NT2/D1 (cell line): ENCODE data around the gene WDR86.

Experiments
- DNase-seq: peaks from one replicate; pipeline ENCODE4 v3.0.0-alpha.2; 2011; ENCODE audit warnings: low read depth, low spot score
- H3K27me3 ChIP-seq: 2 replicates; pipeline ENCODE4 v1.6.0; 2011; ENCODE audit warnings: mild to moderate bottlenecking; ENCODE audit not compliant: insufficient read length, insufficient read depth
- H3K36me3 ChIP-seq: 2 replicates; pipeline ENCODE4 v1.6.1; 2011; ENCODE audit warnings: mild to moderate bottlenecking, low read length, mixed read lengths; ENCODE audit not compliant: insufficient read depth, insufficient read length
- H3K4me1 ChIP-seq: 2 replicates; pipeline ENCODE4 v1.5.1; 2011; ENCODE audit not compliant: insufficient read depth, insufficient read length
- H3K4me3 ChIP-seq: 2 replicates; pipeline ENCODE4 v1.5.1; 2011; ENCODE audit warnings: low read depth; ENCODE audit not compliant: insufficient read length
- H3K9ac ChIP-seq: 2 replicates; pipeline ENCODE4 v1.6.0; 2011; ENCODE audit warnings: low read depth; ENCODE audit not compliant: insufficient read length
- H3K9me3 ChIP-seq: 2 replicates; pipeline ENCODE4 v1.5.1; 2011; ENCODE audit warnings: mild to moderate bottlenecking, low read length; ENCODE audit not compliant: insufficient read depth
- SUZ12 ChIP-seq: IDR thresholded peaks from 2 replicates; pipeline ENCODE4 v1.6.1; 2011; ENCODE audit not compliant: insufficient read length, insufficient read depth; ENCODE audit errors: extremely low read depth
- YY1 ChIP-seq: IDR thresholded peaks from 2 replicates; pipeline ENCODE4 v1.6.1; 2011; ENCODE audit not compliant: insufficient read length, insufficient read depth
- ZNF274 ChIP-seq: IDR thresholded peaks from 2 replicates; pipeline ENCODE4 v1.6.1; 2011; ENCODE audit warnings: mild to moderate bottlenecking, low read depth, low read length

WDR86 gene

DNA sequence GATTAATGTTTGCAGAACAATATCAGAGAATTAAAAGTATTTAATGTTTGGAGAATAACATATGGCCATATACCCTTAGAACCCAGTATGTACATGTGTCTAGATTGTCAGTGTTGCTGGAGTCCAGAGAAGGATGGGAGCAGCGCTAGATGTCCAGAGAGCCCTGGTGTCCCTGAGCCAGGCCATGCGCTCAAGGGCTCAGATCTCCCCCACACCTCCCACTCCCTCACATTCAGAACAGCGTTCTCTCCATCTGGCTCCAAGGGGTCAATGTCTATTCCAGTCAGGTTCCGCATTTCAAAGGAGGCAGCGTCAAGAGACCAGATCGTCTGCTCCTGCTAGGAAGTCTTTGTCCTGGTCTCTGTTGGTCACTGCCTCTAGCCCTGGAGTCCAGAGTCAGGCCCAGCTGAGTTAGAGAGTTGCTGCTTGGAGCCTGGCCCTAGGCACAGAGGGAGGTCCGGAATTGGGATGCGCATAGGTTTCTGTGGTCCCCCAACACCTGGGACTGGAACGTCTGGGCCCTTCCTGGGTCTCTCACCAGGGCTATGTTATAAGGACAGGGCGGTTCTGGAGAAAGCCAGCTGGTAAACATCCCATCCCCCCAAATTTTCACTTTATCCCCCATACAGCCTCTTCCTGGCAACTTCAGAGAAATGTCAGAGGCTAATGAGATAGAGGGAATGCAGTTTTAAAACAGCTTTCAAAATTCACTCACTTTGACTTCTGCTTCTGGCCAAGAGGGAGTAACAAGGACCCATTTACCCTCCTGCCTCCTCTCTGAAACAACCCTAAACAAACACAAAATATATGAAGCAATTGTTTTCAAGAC is 6.5 kb upstream of the WDR86 start:
- H3K9ac ChIP-seq = peak overlapping the region; percentile 32
- H3K9me3 ChIP-seq = peaks cover 14% of the 10 kb centered on the region
- DNase-seq = no peak
- no peaks in the 10 kb centered on the region for H3K36me3 ChIP-seq
- peaks cover 4% of the 10 kb centered on the region for H3K27me3 ChIP-seq
- TF ChIP-seq SUZ12 (no peak), YY1 (no peak), ZNF274 (no peak)
- H3K4me1 ChIP-seq = peaks cover 6% of the 10 kb centered on the region
- H3K4me3 ChIP-seq = no peak overlapping the region

DNA sequence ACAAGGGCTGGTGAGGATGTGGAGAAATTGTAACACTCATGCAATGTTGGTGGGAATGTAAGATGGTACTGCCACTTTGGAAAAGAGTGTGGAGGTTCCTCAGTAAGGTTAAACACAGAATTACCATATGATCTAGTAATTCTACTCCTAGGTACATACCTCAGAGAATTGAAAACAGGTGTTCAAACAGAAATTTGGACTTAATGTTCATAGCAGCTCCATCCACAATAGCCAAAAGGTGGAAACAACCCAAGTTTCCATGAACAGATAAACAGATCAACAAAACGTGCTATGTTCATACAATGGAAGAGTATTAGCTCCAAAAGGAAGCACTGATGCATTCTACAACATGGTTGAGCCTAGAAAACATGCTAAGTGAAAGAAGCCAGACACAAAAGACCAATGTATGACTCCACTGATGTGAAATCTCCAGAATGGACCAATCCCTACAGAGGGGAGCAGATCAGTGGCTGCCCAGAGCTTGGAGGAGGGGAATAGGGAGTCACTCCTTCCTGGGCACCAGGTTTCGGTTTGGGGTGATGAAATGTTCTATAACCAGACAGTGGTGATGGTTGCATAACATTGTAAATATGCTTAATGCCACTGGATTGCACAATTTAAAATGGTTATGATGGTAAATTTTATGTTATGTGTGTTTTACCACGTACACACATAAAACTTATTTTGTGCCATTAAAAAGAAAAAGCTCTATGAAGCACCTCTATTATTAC is 5.7 kb upstream of the WDR86 start:
- DNase-seq = no peak
- no peak overlapping the region for H3K4me3 ChIP-seq
- no peak for TF ChIP-seq ZNF274
- no peak for TF ChIP-seq SUZ12
- no peak for TF ChIP-seq YY1
- no peaks in the 10 kb centered on the region for H3K36me3 ChIP-seq
- H3K9ac ChIP-seq = no peak overlapping the region
- peaks cover 11% of the 10 kb centered on the region for H3K9me3 ChIP-seq
- peaks cover 7% of the 10 kb centered on the region for H3K4me1 ChIP-seq
- peaks cover 4% of the 10 kb centered on the region for H3K27me3 ChIP-seq

DNA sequence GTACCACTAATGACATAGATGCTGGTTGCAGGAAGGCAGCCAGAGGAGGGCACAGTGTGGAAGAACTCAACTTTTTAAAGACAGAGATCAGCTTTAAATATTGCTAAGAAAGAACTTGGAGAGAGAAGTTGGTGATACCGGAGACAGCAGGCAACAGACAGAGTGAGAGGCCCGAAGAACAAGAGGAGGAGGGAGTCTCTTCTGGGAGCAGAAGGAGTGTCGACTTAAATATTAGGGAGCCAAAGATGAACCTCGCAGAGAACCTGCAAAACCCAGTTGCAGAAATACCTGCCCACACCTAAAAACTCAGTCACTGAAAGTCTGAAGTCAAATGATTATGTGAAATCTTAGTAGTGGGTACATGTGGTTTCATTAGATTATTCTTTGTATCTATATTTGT is 3.4 kb upstream of the WDR86 start:
- peaks cover 7% of the 10 kb centered on the region for H3K4me1 ChIP-seq
- H3K36me3 ChIP-seq = no peaks in the 10 kb centered on the region
- peaks cover 4% of the 10 kb centered on the region for H3K27me3 ChIP-seq
- no peaks in the 10 kb centered on the region for H3K9me3 ChIP-seq
- H3K9ac ChIP-seq = no peak overlapping the region
- H3K4me3 ChIP-seq = no peak overlapping the region
- DNase-seq = no peak
- TF ChIP-seq ZNF274 = no peak
- no peak for TF ChIP-seq SUZ12
- no peak for TF ChIP-seq YY1

- TF ChIP-seq YY1 (no peak), ZNF274 (no peak), SUZ12 (no peak)
- Histone ChIP-seq H3K4me3 (no peak overlapping the region), H3K27me3 (peaks cover 4% of the 10 kb centered on the region), H3K4me1 (peaks cover 7% of the 10 kb centered on the region), H3K9ac (no peak overlapping the region), H3K9me3 (no peaks in the 10 kb centered on the region), H3K36me3 (peaks cover under 1% of the 10 kb centered on the region)
- DNase-seq = no peak
Observed at GRCh38 chr7:151412318-151412717, 2.5 kb upstream of the WDR86 start.

DNA sequence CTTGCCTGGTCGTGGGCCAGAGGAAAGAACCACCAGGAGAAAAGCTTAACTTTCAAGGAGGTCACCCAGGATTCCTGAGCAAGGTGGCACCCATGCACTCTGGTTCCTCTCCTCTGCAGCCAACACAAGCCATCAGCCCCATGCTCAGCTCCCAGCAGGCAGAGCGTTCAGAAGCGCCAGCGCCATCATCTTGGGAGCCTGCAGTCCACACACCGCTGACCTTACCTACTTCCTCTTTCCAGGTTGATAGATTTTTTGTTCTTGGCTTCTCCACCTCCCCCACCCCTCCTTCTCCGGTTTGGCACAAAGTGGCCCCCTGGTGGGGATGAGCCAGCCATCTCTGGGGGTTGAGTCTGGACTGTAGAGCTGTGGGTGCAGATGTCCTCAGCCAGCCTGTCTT is 1.7 kb upstream of the WDR86 start:
- Histone ChIP-seq H3K27me3 (peaks cover 4% of the 10 kb centered on the region), H3K9me3 (no peaks in the 10 kb centered on the region), H3K4me1 (peaks cover 6% of the 10 kb centered on the region), H3K9ac (peak overlapping the region; percentile 42), H3K4me3 (no peak overlapping the region), H3K36me3 (peaks cover 4% of the 10 kb centered on the region)
- TF ChIP-seq SUZ12 (no peak), YY1 (no peak), ZNF274 (no peak)
- no peak for DNase-seq

GRCh38 chr7:151410405-151411390 is 860 bp upstream of the WDR86 start:
- Histone ChIP-seq H3K4me1 (peaks cover 3% of the 10 kb centered on the region), H3K9me3 (no peaks in the 10 kb centered on the region), H3K4me3 (peak overlapping the region; percentile 66), H3K9ac (peak overlapping the region; percentile 84), H3K27me3 (peaks cover 4% of the 10 kb centered on the region), H3K36me3 (peaks cover 5% of the 10 kb centered on the region)
- DNase-seq = no peak
- TF ChIP-seq SUZ12 (no peak), YY1 (no peak), ZNF274 (no peak)
